Activated CD8-positive, alpha-beta T cell treated with anti-CD3 and anti-CD28 coated beads for 36 hours (primary cell): ENCODE results near the gene TTPAL. TPM values are rescaled to one million over a fixed set of nuclear protein-coding genes. Genes with fewer than 3 reads are reported as not detected.

Source experiments
- ATAC-seq: fragments of 200-7000 bp; cut with Tn5 transposase; one replicate; pipeline ENCODE4 v1.10.0; 2021; ENCODE audit warnings: mild to moderate bottlenecking, moderate library complexity
- CTCF ChIA-PET: fragments of 350-600 bp; sonication (Branson Sonifier 250); formaldehyde crosslinking; loops from one replicate; lab custom pipeline; 2021; ENCODE audit warnings: antibody characterized with exemption; lab: Charles Lee
- POLR2A ChIA-PET: fragments of 350-600 bp; sonication (Branson Sonifier 250); formaldehyde crosslinking; loops from one replicate; lab custom pipeline; 2021; ENCODE audit warnings: antibody characterized with exemption; lab: Charles Lee
- DNase-seq: peaks from one replicate; pipeline ENCODE4 v3.0.0-alpha.2; 2020
- H3K27ac Mint-ChIP-seq: one replicate; pipeline ENCODE4 v1.8.0; 2021; ENCODE audit warnings: mild to moderate bottlenecking, mixed read lengths
- H3K27me3 Mint-ChIP-seq: one replicate; pipeline ENCODE4 v1.8.0; 2021; ENCODE audit warnings: mixed read lengths
- H3K36me3 Mint-ChIP-seq: one replicate; pipeline ENCODE4 v1.8.0; 2021; ENCODE audit warnings: low read depth, mixed read lengths
- H3K4me1 Mint-ChIP-seq: one replicate; pipeline ENCODE4 v1.8.0; 2021; ENCODE audit warnings: low read depth, mixed read lengths
- H3K4me3 Mint-ChIP-seq: one replicate; pipeline ENCODE4 v1.8.0; 2021; ENCODE audit warnings: mild to moderate bottlenecking, moderate library complexity, mixed read lengths
- H3K9me3 Mint-ChIP-seq: one replicate; pipeline ENCODE4 v1.8.0; 2021; ENCODE audit warnings: mixed read lengths
- intact Hi-C: fragments of 100-400 bp; cut with micrococcal nuclease; formaldehyde crosslinking; loops from one replicate; pipeline ENCODE4 v1.10.0; 2022
- total RNA-seq, 2 experiments: library from RNA; stranded (reverse); gene quantifications; one replicate each; pipeline ENCODE4 v1.2.3, GENCODE V29; 2021
- TF ChIP-seq, protein P1 (sequence below): fragments of 200-600 bp; IDR thresholded peaks from one replicate; pipeline ENCODE4 v1.8.0; 2022; ENCODE audit warnings: antibody characterized with exemption, mild to moderate bottlenecking

TTPAL gene
- total RNA-seq, 2 experiments from 2014 or later, result 15.2 to 19.5 TPM

DNA sequence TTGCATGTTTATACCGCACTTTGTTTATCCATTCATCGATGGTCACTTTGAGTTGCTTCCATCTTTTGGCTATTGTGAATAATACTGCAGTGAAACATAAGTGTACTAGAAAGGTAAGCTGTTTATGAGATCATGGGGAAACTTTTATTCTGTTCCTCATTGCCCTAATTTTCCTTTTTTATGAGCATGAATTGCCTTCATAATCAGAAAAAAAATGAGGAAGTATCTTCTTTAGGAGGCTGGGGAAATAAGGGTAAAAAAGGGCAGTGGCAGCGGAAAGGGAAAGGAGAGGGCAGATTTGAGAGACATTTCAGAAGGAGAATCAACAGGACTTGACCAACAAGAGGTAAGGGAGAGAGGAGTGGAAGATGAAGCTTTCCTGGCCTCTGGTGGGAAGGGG is 60.5 kb downstream of the TTPAL start:
- intact Hi-C loops, result no loop called here
- no peaks in the 10 kb centered on the region for H3K27me3 Mint-ChIP-seq
- H3K27ac Mint-ChIP-seq, result no peak overlapping the region
- CTCF ChIA-PET, result interaction anchor here (1.1 kb wide), 1 partner anchor 149 kb away, joined by 5 read pairs; no protein-coding TSS in a partner anchor
- ATAC-seq (no peak), DNase-seq (no peak)
- TF ChIP-seq, protein P1, sequence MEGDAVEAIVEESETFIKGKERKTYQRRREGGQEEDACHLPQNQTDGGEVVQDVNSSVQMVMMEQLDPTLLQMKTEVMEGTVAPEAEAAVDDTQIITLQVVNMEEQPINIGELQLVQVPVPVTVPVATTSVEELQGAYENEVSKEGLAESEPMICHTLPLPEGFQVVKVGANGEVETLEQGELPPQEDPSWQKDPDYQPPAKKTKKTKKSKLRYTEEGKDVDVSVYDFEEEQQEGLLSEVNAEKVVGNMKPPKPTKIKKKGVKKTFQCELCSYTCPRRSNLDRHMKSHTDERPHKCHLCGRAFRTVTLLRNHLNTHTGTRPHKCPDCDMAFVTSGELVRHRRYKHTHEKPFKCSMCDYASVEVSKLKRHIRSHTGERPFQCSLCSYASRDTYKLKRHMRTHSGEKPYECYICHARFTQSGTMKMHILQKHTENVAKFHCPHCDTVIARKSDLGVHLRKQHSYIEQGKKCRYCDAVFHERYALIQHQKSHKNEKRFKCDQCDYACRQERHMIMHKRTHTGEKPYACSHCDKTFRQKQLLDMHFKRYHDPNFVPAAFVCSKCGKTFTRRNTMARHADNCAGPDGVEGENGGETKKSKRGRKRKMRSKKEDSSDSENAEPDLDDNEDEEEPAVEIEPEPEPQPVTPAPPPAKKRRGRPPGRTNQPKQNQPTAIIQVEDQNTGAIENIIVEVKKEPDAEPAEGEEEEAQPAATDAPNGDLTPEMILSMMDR, result no peak
- H3K36me3 Mint-ChIP-seq, result no peaks in the 10 kb centered on the region
- peaks cover 4% of the 10 kb centered on the region for H3K4me1 Mint-ChIP-seq
- POLR2A ChIA-PET, result no interaction called here
- H3K4me3 Mint-ChIP-seq, result no peak overlapping the region
- no peaks in the 10 kb centered on the region for H3K9me3 Mint-ChIP-seq

DNA sequence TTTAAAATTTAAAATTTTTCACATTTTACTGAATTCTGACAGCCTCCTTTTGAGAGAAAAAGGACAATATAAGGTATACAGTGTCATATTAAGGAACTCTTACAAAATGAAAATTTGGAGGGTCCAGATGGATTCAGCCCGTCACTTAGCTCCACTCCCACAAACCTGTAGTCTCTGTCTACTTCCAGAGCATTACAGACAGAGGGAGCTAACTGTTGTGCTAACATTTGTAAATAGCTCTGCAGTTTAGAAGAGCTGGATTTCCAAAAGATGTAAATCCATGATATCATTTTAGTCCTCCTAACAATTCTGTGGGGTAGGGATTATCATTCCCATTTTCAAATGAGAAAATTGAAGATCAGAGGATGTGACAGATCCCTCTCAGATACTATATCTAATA is 62.3 kb downstream of the TTPAL start:
- no peaks in the 10 kb centered on the region for H3K27me3 Mint-ChIP-seq
- H3K4me1 Mint-ChIP-seq, result no peaks in the 10 kb centered on the region
- H3K36me3 Mint-ChIP-seq, result no peaks in the 10 kb centered on the region
- ChIA-PET CTCF (interaction anchor here (1.6 kb wide), 1 partner anchor 15 kb away, joined by 3 read pairs; no protein-coding TSS in a partner anchor), POLR2A (no interaction called here)
- no peak for ATAC-seq
- intact Hi-C loops, result no loop called here
- TF ChIP-seq, protein P1, result no peak
- no peak overlapping the region for H3K4me3 Mint-ChIP-seq
- no peaks in the 10 kb centered on the region for H3K9me3 Mint-ChIP-seq
- DNase-seq, result no peak
- no peak overlapping the region for H3K27ac Mint-ChIP-seq

DNA sequence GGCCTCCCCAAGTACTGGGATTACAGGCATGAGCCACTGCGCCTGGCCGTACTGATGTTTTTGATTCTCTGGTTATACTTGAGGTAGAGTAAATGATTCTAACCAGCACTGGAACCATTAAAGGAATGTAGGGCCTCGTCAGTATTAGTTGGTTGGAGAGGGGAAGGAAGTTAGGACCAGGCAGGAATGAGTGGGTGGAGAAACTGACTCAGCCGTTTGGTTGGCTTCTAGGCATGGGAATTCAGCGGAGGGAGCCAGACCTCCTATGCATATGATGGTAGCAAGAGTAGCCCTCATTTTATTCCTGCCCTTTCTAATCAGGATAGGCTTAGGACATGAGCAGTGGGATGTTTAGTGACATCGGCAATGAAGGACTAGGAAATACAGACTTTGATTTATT is 65.2 kb downstream of the TTPAL start:
- DNase-seq, result no peak
- TF ChIP-seq, protein P1, result no peak
- no peak for ATAC-seq
- no peak overlapping the region for H3K27ac Mint-ChIP-seq
- POLR2A ChIA-PET, result no interaction called here
- H3K36me3 Mint-ChIP-seq, result no peaks in the 10 kb centered on the region
- intact Hi-C loops, result no loop called here
- H3K4me3 Mint-ChIP-seq, result no peak overlapping the region
- CTCF ChIA-PET, result no interaction called here
- no peaks in the 10 kb centered on the region for H3K27me3 Mint-ChIP-seq
- no peaks in the 10 kb centered on the region for H3K4me1 Mint-ChIP-seq
- H3K9me3 Mint-ChIP-seq, result no peaks in the 10 kb centered on the region

DNA sequence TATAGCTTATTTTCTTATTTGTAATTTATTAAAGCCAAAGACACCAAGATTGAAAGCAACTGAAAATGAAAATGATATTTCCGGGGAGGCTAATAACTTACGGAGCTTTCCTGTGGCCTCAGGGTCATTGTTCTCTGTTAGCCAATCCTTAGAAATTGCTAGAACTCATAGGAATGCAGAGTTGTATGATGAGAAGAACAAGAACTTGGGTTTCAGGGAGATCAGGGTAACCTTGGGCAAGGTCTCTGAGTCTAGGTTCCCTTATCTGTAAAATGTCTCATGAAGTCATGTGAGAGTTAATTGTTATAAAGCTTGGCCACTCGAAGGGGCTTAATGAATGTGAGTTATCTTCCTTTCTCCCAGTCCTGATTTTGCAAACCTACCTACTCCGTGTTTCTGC is 66.3 kb downstream of the TTPAL start:
- H3K27ac Mint-ChIP-seq, result no peak overlapping the region

DNA sequence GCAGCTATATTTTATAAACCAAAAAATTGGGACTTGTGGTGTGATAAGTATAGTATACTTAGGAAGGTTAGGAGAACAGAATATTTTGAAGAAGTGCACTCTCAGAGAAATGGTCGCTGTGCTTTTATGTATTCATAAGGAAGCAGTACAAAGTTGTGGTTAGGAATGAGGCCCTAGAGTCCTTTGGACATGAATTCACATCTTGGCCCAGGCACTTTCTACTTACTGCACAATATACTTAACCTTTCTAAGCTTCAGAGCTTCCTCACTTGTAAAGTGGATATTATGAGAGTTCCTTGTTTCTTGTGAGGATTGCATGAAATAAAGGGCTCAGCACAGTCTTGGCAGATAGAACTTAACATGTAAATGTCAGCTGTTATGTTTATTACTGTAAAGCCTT is 67.2 kb downstream of the TTPAL start:
- CTCF ChIA-PET, result interaction anchor here (1.0 to 1.9 kb wide), 4 partner anchors 32 to 158 kb away, joined by 3 to 4 read pairs (median 3); no protein-coding TSS in a partner anchor
- H3K36me3 Mint-ChIP-seq, result no peaks in the 10 kb centered on the region
- DNase-seq (no peak), ATAC-seq (no peak)
- H3K27ac Mint-ChIP-seq, result no peak overlapping the region
- no peaks in the 10 kb centered on the region for H3K4me1 Mint-ChIP-seq
- no peaks in the 10 kb centered on the region for H3K9me3 Mint-ChIP-seq
- H3K4me3 Mint-ChIP-seq, result no peak overlapping the region
- H3K27me3 Mint-ChIP-seq, result no peaks in the 10 kb centered on the region
- TF ChIP-seq, protein P1, result no peak
- POLR2A ChIA-PET, result no interaction called here
- intact Hi-C loops, result no loop called here

More for the DNA sequence above, 66.3 kb downstream of the TTPAL start:
- Mint-ChIP-seq H3K9me3 (no peaks in the 10 kb centered on the region), H3K4me3 (no peak overlapping the region), H3K36me3 (no peaks in the 10 kb centered on the region), H3K27me3 (no peaks in the 10 kb centered on the region), H3K4me1 (no peaks in the 10 kb centered on the region)
- TF ChIP-seq, protein P1, result no peak
- CTCF ChIA-PET, result interaction anchor here (1.0 to 1.9 kb wide), 4 partner anchors 33 to 157 kb away, joined by 3 to 4 read pairs (median 3); no protein-coding TSS in a partner anchor
- intact Hi-C loops, result no loop called here
- ATAC-seq (no peak), DNase-seq (no peak)
- POLR2A ChIA-PET, result interaction anchor here (0.8 kb wide), 1 partner anchor 14 kb away, joined by 3 read pairs; no protein-coding TSS in a partner anchor
